SK-N-SH treated with all-trans-retinoic acid at 6 μM for 48 hours (cell line): Measurements from ENCODE around the gene EOGT.

Experiments used
- ESRRG ChIP-seq: fragments of 250-450 bp; sonication (Bioruptor Pico); IDR thresholded peaks from 2 replicates; pipeline ENCODE4 v1.6.1; 2021; ENCODE audit warnings: mild to moderate bottlenecking
- GLIS3 ChIP-seq: fragments of 250-450 bp; sonication (Bioruptor Pico); IDR thresholded peaks from 2 replicates; pipeline ENCODE4 v1.5.0; 2020; ENCODE audit warnings: mild to moderate bottlenecking, moderate library complexity
- ISL1 ChIP-seq: fragments of 250-450 bp; sonication (Bioruptor Pico); IDR thresholded peaks from 2 replicates; pipeline ENCODE4 v2.1.2; 2022; ENCODE audit warnings: mild to moderate bottlenecking, moderate library complexity
- PATZ1 ChIP-seq: fragments of 250-450 bp; sonication (Bioruptor Pico); IDR thresholded peaks from 2 replicates; pipeline ENCODE4 v1.8.0; 2020; ENCODE audit warnings: mild to moderate bottlenecking, moderate library complexity, borderline replicate concordance
- POU6F1 ChIP-seq: fragments of 250-450 bp; sonication (Bioruptor Pico); IDR thresholded peaks from 2 replicates; pipeline ENCODE4 v1.8.0; 2021; ENCODE audit warnings: low read depth, mild to moderate bottlenecking, moderate library complexity, borderline replicate concordance
- PPARA ChIP-seq: fragments of 250-450 bp; sonication (Bioruptor Pico); IDR thresholded peaks from 2 replicates; pipeline ENCODE4 v1.5.0; 2020; ENCODE audit warnings: mild to moderate bottlenecking, borderline replicate concordance
- SNAI2 ChIP-seq: fragments of 250-450 bp; sonication (Bioruptor Pico); IDR thresholded peaks from 2 replicates; pipeline ENCODE4 v1.5.0; 2020; ENCODE audit warnings: mild to moderate bottlenecking, moderate library complexity
- ZFP3 ChIP-seq: fragments of 250-450 bp; sonication (Bioruptor Pico); IDR thresholded peaks from 2 replicates; pipeline ENCODE4 v1.5.0; 2020; ENCODE audit warnings: mild to moderate bottlenecking, moderate library complexity
- ZFP30 ChIP-seq: fragments of 450-650 bp; formaldehyde crosslinking; IDR thresholded peaks from 2 replicates; pipeline ENCODE4 v1.5.0; 2022; ENCODE audit warnings: mild to moderate bottlenecking, moderate library complexity

- TF ChIP-seq ISL1, result no peak
- no peak for TF ChIP-seq ZFP30 (CRISPR knock-in tag)
- no peak for TF ChIP-seq GLIS3 (CRISPR knock-in tag)
- no peak for TF ChIP-seq ESRRG (CRISPR knock-in tag)
- no peak for TF ChIP-seq POU6F1 (CRISPR knock-in tag)
- TF ChIP-seq PATZ1 (CRISPR knock-in tag), result 0 out of 2 replicates have a peak, but pooled peaks have one; percentile 16
- TF ChIP-seq PPARA (CRISPR knock-in tag), result no peak
- TF ChIP-seq SNAI2 (CRISPR knock-in tag), result no peak
- TF ChIP-seq ZFP3 (CRISPR knock-in tag), result no peak; the same call in 1 of the 2 replicates
These were observed at the start of gene EOGT for GRCh38 chr3:69013253-69014021.
